Left ventricle myocardium inferior (tissue), 1 donor: ENCODE data around the gene GJD2. TPM values are rescaled to one million over a fixed set of nuclear protein-coding genes. Genes with fewer than 3 reads are reported as not detected.

Experiments used
- DNase-seq: peaks from one replicate; pipeline ENCODE4 v3.0.0-alpha.2; 2020
- H3K27ac ChIP-seq: fragments of 200-600 bp; replicated peaks from 2 replicates; pipeline ENCODE4 v1.8.0; 2021
- H3K27me3 ChIP-seq: fragments of 200-600 bp; 2 replicates; pipeline ENCODE4 v1.8.0; 2021; ENCODE audit warnings: low read depth
- H3K36me3 ChIP-seq: fragments of 200-600 bp; 2 replicates; pipeline ENCODE4 v1.8.0; 2021
- H3K4me1 ChIP-seq: fragments of 200-600 bp; 2 replicates; pipeline ENCODE4 v1.8.0; 2021
- H3K4me3 ChIP-seq: fragments of 200-600 bp; 2 replicates; pipeline ENCODE4 v1.8.0; 2021; ENCODE audit warnings: mild to moderate bottlenecking, moderate library complexity
- H3K9me3 ChIP-seq: fragments of 200-600 bp; replicated peaks from 2 replicates; pipeline ENCODE4 v1.8.0; 2021
- CTCF ChIP-seq: fragments of 200-600 bp; IDR thresholded peaks from 2 replicates; pipeline ENCODE4 v1.8.0; 2021; ENCODE audit warnings: antibody characterized with exemption, mild to moderate bottlenecking, borderline replicate concordance
- intact Hi-C: fragments of 100-400 bp; cut with micrococcal nuclease; formaldehyde crosslinking; loops from one replicate; pipeline ENCODE4 v1.11.0; 2022
- total RNA-seq: library from RNA; stranded (reverse); fragmentation: NEBNext Ultra II Directional; extraction: Animal tissue kit (Norgen Biotek cat#: 25700); gene quantifications from one replicate; pipeline ENCODE4 v1.2.1, GENCODE V29; 2021
- donor health status: DM: no; HTN: yes; CAD: no; lungs with severe emphysema.

GJD2 gene
- total RNA-seq, 1 donor from 2014 or later = not detected

GRCh38 chr15:34753236-34753894 lies 1.4 kb downstream of the GJD2 start:
- intact Hi-C loops = no loop called here
- Histone ChIP-seq H3K9me3 (no peaks in the 10 kb centered on the region), H3K36me3 (no peaks in the 10 kb centered on the region), H3K27ac (no peak overlapping the region), H3K4me1 (peaks cover 13% of the 10 kb centered on the region), H3K4me3 (no peak overlapping the region), H3K27me3 (peaks cover 72% of the 10 kb centered on the region)
- peak; percentile 14 for DNase-seq
- no peak for TF ChIP-seq CTCF

- Histone ChIP-seq H3K4me1 (peaks cover 6% of the 10 kb centered on the region), H3K36me3 (no peaks in the 10 kb centered on the region), H3K27ac (no peak overlapping the region), H3K9me3 (no peaks in the 10 kb centered on the region), H3K4me3 (no peak overlapping the region), H3K27me3 (peaks cover 35% of the 10 kb centered on the region)
- no peak for DNase-seq
- no peak for TF ChIP-seq CTCF
- intact Hi-C loops = no loop called here
Measured at GRCh38 chr15:34749691-34750090, 5.1 kb downstream of the GJD2 start.

- no peak for DNase-seq
- TF ChIP-seq CTCF = no peak
- intact Hi-C loops = no loop called here
- Histone ChIP-seq H3K9me3 (no peaks in the 10 kb centered on the region), H3K27me3 (peaks cover 4% of the 10 kb centered on the region), H3K4me3 (no peak overlapping the region), H3K27ac (no peak overlapping the region), H3K4me1 (peaks cover 9% of the 10 kb centered on the region), H3K36me3 (no peaks in the 10 kb centered on the region)
Measured at GRCh38 chr15:34739346-34739745, 15.5 kb downstream of the GJD2 start.

GRCh38 chr15:34738002-34738401 lies 16.8 kb downstream of the GJD2 start:
- intact Hi-C loops = no loop called here
- Histone ChIP-seq H3K36me3 (no peaks in the 10 kb centered on the region), H3K27me3 (no peaks in the 10 kb centered on the region), H3K27ac (peak overlapping the region; percentile 37), H3K9me3 (no peaks in the 10 kb centered on the region), H3K4me3 (no peak overlapping the region), H3K4me1 (peaks cover 9% of the 10 kb centered on the region)
- no peak for DNase-seq
- TF ChIP-seq CTCF = no peak

- Histone ChIP-seq H3K27me3 (no peaks in the 10 kb centered on the region), H3K9me3 (no peaks in the 10 kb centered on the region), H3K4me3 (no peak overlapping the region), H3K27ac (peak overlapping the region; percentile 37), H3K4me1 (peaks cover 9% of the 10 kb centered on the region), H3K36me3 (no peaks in the 10 kb centered on the region)
- DNase-seq = no peak
- intact Hi-C loops = no loop called here
- TF ChIP-seq CTCF = no peak
Measured at GRCh38 chr15:34737477-34737876, 17.3 kb downstream of the GJD2 start.
